Pancreas (tissue), 10 donors: ENCODE results near the gene RCOR1. TPM values are rescaled to one million over a fixed set of nuclear protein-coding genes. Genes with fewer than 3 reads are reported as not detected.
"Not testable (repeated sequence)": the region's sequence is repeated elsewhere in the genome, so short reads cannot be mapped to it uniquely, and the experiment has no call there.

Experiments
- ATAC-seq, 4 donors: fragments of 200-7000 bp; cut with Tn5 transposase; one replicate each; pipeline versions ENCODE4 v1.8.0 to v1.9.1; 2020; ENCODE audit warnings: mild to moderate bottlenecking in 4 of 4, moderate library complexity in 4 of 4
- DNase-seq, 6 donors: peaks; one replicate each; pipeline ENCODE4 v3.0.0-alpha.2; 2020
- FAIRE-seq: peaks from 2 replicates; lab custom pipeline; 2012; peaks lifted over from hg19 to GRCh38; lab: Jason Lieb, UNC
- H3K27ac ChIP-seq, 4 donors: fragments of 200-600 bp; sonication (generic); 1 replicate in 3 of 4; 2 replicates in 1 of 4; pipeline versions ENCODE4 v1.5.0 to v1.8.0; 2020
- H3K27me3 ChIP-seq, 4 donors: fragments of 200-600 bp; one replicate each; pipeline ENCODE4 v1.8.0; 2021
- H3K36me3 ChIP-seq, 3 donors: fragments of 200-600 bp; sonication (generic) in 1 of 3; one replicate each; pipeline versions ENCODE4 v1.5.0 to v1.8.0; 2020 to 2021
- H3K4me1 ChIP-seq, 3 donors: fragments of 200-600 bp; one replicate each; pipeline ENCODE4 v1.8.0; 2021
- H3K4me3 ChIP-seq, 4 donors: fragments of 200-600 bp; sonication (generic) in 2 of 4; one replicate each; pipeline versions ENCODE4 v1.5.0 to v1.8.0; 2020 to 2021
- H3K9me3 ChIP-seq, 4 donors: fragments of 200-600 bp; one replicate each; pipeline ENCODE4 v1.8.0; 2021
- CTCF ChIP-seq, 4 donors: fragments of 200-600 bp; sonication (generic) in 3 of 4; IDR thresholded peaks; one replicate each; pipeline versions ENCODE4 v1.5.0 to v1.8.0; 2021; ENCODE audit warnings: antibody characterized with exemption in 4 of 4
- WGBS, 2 donors: extraction: QIAGEN DNeasy Blood & Tissue Kit; methylation state at CpG; one replicate each; pipeline ENCODE4 v1.1.7; 2013; 5-methylcytosine and 5-hydroxymethylcytosine counted together
- intact Hi-C, 3 donors: fragments of 100-400 bp; cut with DNase I; formaldehyde crosslinking; loops; one replicate each; pipeline versions ENCODE4 v1.11.1 to v1.14.2; 2022
- polyA plus RNA-seq, 2 donors: library from polyadenylated mRNA; stranded (reverse); fragments of 200-250 nt; gene quantifications; one replicate each; pipeline ENCODE4 v1.2.3, GENCODE V29; 2013
- total RNA-seq, 6 donors: library from RNA; stranded (reverse); fragmentation: NEBNext Ultra II Directional in 4 of 6; extraction: Animal tissue kit (Norgen Biotek cat#: 25700) in 4 of 6; gene quantifications; one replicate each; pipeline versions ENCODE4 v1.2.1 to v1.2.4, GENCODE V29; 2021 to 2023
- donor health status: healthy with polysubstance abuse.
- donor health status: DM: no; HTN: no; CAD: no; lungs with moderate emphysema.
- donor health status: DM: no; HTN: no; CAD: no.
- donor health status: control.
- donor health status: control.
- donor health status: Bipolar disorder and iron deficiency.
- donor health status: DM: yes; HTN: yes; CAD: no.
- donor health status: DM: no; HTN: no; CAD: no.
- donor health status: DM: no; HTN: no; CAD: no.
- donor health status: DM: yes; HTN: yes; CAD: no.

Gene RCOR1
- total and polyA plus RNA-seq, 8 donors = 2.8 to 13.5 (median 6.8) TPM

- FAIRE-seq = no peak
- Histone ChIP-seq H3K4me1 (no peaks in the 10 kb centered on the region), H3K27me3 (peaks cover 0 to 9% (median 0%) of the 10 kb centered on the region in 4 donors), H3K9me3 (no peaks in the 10 kb centered on the region), H3K27ac (no peak overlapping the region), H3K4me3 (no peak overlapping the region), H3K36me3 (no peaks in the 10 kb centered on the region)
- intact Hi-C loops = no loop called here
- ATAC-seq = no peak
- 45 to 47% methylated on average over 3 of the region's 3 CpGs for WGBS, 2 donors
- no peak for TF ChIP-seq CTCF (IDR thresholded peaks at IDR 0.05)
- DNase-seq = no peak
Measured at GRCh38 chr14:102548616-102549240, 43.7 kb upstream of the RCOR1 start.

- H3K9me3 ChIP-seq, ATAC-seq, H3K27ac ChIP-seq, H3K4me3 ChIP-seq, intact Hi-C loops, H3K4me1 ChIP-seq, H3K27me3 ChIP-seq, FAIRE-seq, DNase-seq, H3K36me3 ChIP-seq: not testable (repeated sequence)
- 49 to 63% methylated on average over 3 of the region's 3 CpGs for WGBS, 2 donors
Measured at GRCh38 chr14:102550927-102551401, 41.5 kb upstream of the RCOR1 start.

GRCh38 chr14:102551995-102552705 is 40.3 kb upstream of the RCOR1 start:
- no peak overlapping the region for H3K4me3 ChIP-seq
- H3K36me3 ChIP-seq = no peaks in the 10 kb centered on the region
- no peak for TF ChIP-seq CTCF (IDR thresholded peaks at IDR 0.05)
- no peak for DNase-seq
- 81 to 87% methylated on average over 14 of the region's 14 CpGs for WGBS, 2 donors
- intact Hi-C loops = no loop called here
- H3K9me3 ChIP-seq = no peaks in the 10 kb centered on the region
- no peaks in the 10 kb centered on the region for H3K27me3 ChIP-seq
- no peak for ATAC-seq
- H3K27ac ChIP-seq = no peak overlapping the region
- FAIRE-seq = no peak
- H3K4me1 ChIP-seq = no peaks in the 10 kb centered on the region

- no peaks in the 10 kb centered on the region for H3K4me1 ChIP-seq
- H3K27me3 ChIP-seq = no peaks in the 10 kb centered on the region
- no peaks in the 10 kb centered on the region for H3K9me3 ChIP-seq
- FAIRE-seq (no peak), DNase-seq (peak; percentile 40 to 82 (median 56)), ATAC-seq (peak; percentile 80 to 90 (median 86))
- H3K27ac ChIP-seq = peak overlapping the region; percentile 11 to 62 (median 24)
- intact Hi-C loops = no loop called here
- no peaks in the 10 kb centered on the region for H3K36me3 ChIP-seq
- 9 to 10% methylated on average over 86 to 94 of the region's 94 CpGs for WGBS, 2 donors
- TF ChIP-seq CTCF (IDR thresholded peaks at IDR 0.05) = no peak
- peak overlapping the region; percentile 62 to 89 (median 86) for H3K4me3 ChIP-seq
Measured at GRCh38 chr14:102554821-102555819, 37.3 kb upstream of the RCOR1 start.
